Astrocyte (in vitro differentiated cells and primary cell): ENCODE results near the gene FGF22. TPM values are rescaled to one million over a fixed set of nuclear protein-coding genes. Genes with fewer than 3 reads are reported as not detected.

Experiments used
- DNase-seq: peaks from one replicate; pipeline ENCODE4 v3.0.0-alpha.2; 2010; ENCODE audit warnings: low read depth
- FAIRE-seq: peaks from 2 replicates; lab custom pipeline; 2011; peaks lifted over from hg19 to GRCh38; lab: Jason Lieb, UNC
- H2AFZ ChIP-seq: 2 replicates; pipeline ENCODE4 v1.6.0; 2012; ENCODE audit warnings: low read depth, low read length, inconsistent platforms
- H3K27ac ChIP-seq: 2 replicates; pipeline ENCODE4 v1.5.1; 2011; ENCODE audit warnings: low read depth, low read length, inconsistent platforms
- H3K27me3 ChIP-seq: 2 replicates; pipeline ENCODE4 v1.6.0; 2011; ENCODE audit warnings: low read length, inconsistent platforms; ENCODE audit not compliant: insufficient read depth
- H3K36me3 ChIP-seq: 2 replicates; pipeline ENCODE4 v1.5.1; 2011; ENCODE audit warnings: low read length, inconsistent platforms; ENCODE audit not compliant: insufficient read depth
- H3K4me1 ChIP-seq: 2 replicates; pipeline ENCODE4 v1.5.1; 2011; ENCODE audit warnings: low read length, inconsistent platforms; ENCODE audit not compliant: insufficient read depth
- H3K4me2 ChIP-seq: 2 replicates; pipeline ENCODE4 v1.6.0; 2012; ENCODE audit warnings: low read length, inconsistent platforms
- H3K4me3 ChIP-seq: 2 replicates; pipeline ENCODE4 v1.5.1; 2011; ENCODE audit warnings: low read depth, mild to moderate bottlenecking, low read length, inconsistent platforms; ENCODE audit not compliant: insufficient read depth
- H3K79me2 ChIP-seq: 2 replicates; pipeline ENCODE4 v1.6.0; 2012; ENCODE audit warnings: mild to moderate bottlenecking, low read length, inconsistent platforms; ENCODE audit not compliant: insufficient read depth
- H3K9ac ChIP-seq: 2 replicates; pipeline ENCODE4 v1.6.0; 2012; ENCODE audit warnings: mild to moderate bottlenecking, low read length, inconsistent platforms
- H3K9me3 ChIP-seq: 2 replicates; pipeline ENCODE4 v1.5.1; 2012; ENCODE audit warnings: low read depth, mild to moderate bottlenecking, low read length, inconsistent platforms; ENCODE audit not compliant: insufficient read depth
- H4K20me1 ChIP-seq: 2 replicates; pipeline ENCODE4 v1.6.0; 2012; ENCODE audit warnings: low read length, inconsistent platforms; ENCODE audit not compliant: insufficient read depth
- H3K27ac Mint-ChIP-seq: one replicate; pipeline ENCODE4 v1.8.0; 2021; ENCODE audit warnings: mild to moderate bottlenecking, mixed read lengths; ENCODE audit not compliant: unreplicated experiment
- H3K27me3 Mint-ChIP-seq: one replicate; pipeline ENCODE4 v1.8.0; 2021; ENCODE audit warnings: low read depth, mixed read lengths; ENCODE audit not compliant: unreplicated experiment
- H3K36me3 Mint-ChIP-seq: one replicate; pipeline ENCODE4 v1.8.0; 2021; ENCODE audit warnings: low read depth, mixed read lengths; ENCODE audit not compliant: unreplicated experiment
- H3K4me1 Mint-ChIP-seq: one replicate; pipeline ENCODE4 v1.8.0; 2021; ENCODE audit warnings: low read depth, mixed read lengths; ENCODE audit not compliant: unreplicated experiment
- H3K4me3 Mint-ChIP-seq: one replicate; pipeline ENCODE4 v1.8.0; 2021; ENCODE audit warnings: mild to moderate bottlenecking, moderate library complexity, mixed read lengths; ENCODE audit not compliant: unreplicated experiment
- H3K9me3 Mint-ChIP-seq: one replicate; pipeline ENCODE4 v1.8.0; 2021; ENCODE audit warnings: mild to moderate bottlenecking, mixed read lengths; ENCODE audit not compliant: unreplicated experiment
- EZH2 ChIP-seq: IDR thresholded peaks from 2 replicates; pipeline ENCODE4 v1.6.1; 2012; ENCODE audit warnings: mild to moderate bottlenecking, low read length, inconsistent platforms; ENCODE audit not compliant: insufficient read depth
- total RNA-seq: library from RNA; stranded (reverse); gene quantifications from 2 replicates; pipeline ENCODE4 v1.2.1, GENCODE V29; 2021
- TF ChIP-seq, protein P1 (sequence below): IDR thresholded peaks from 2 replicates; pipeline ENCODE4 v1.5.1; 2011; ENCODE audit warnings: low read depth, mild to moderate bottlenecking, inconsistent platforms, low read length, moderate library complexity; ENCODE audit not compliant: insufficient read depth

The FGF22 gene
- total RNA-seq, 1 donor from 2014 or later, result 0.25 TPM

DNA sequence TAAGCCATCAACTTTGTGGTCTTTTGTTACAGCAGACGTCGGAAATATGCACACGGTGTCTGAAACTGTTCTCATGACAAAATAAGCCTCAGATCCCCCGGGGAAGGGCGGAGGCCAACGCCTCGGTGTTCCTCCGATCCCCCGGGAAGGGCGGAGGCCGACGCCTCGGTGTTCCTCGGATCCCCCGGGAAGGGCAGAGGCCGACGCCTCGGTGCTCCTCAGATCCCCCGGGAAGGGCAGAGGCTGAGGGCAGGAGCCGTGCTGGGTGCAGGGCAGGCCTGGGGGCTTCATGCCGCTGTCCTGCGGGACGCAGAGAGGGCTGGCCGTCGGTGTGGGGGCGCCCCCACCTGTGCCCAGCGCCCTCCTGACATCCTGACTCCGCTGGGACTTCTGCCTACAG lies 4.7 kb downstream of the FGF22 start:
- H3K27ac ChIP-seq, result no peak overlapping the region
- H3K36me3 ChIP-seq, result no peaks in the 10 kb centered on the region
- H3K9me3 ChIP-seq, result no peaks in the 10 kb centered on the region
- Mint-ChIP-seq H3K36me3 (peaks cover 2% of the 10 kb centered on the region), H3K27ac (no peak overlapping the region), H3K4me3 (no peak overlapping the region), H3K27me3 (peaks cover under 1% of the 10 kb centered on the region), H3K9me3 (no peaks in the 10 kb centered on the region), H3K4me1 (peaks cover under 1% of the 10 kb centered on the region)
- H2AFZ ChIP-seq, result no peak overlapping the region
- no peaks in the 10 kb centered on the region for H3K27me3 ChIP-seq
- FAIRE-seq (no peak), DNase-seq (no peak)
- no peaks in the 10 kb centered on the region for H3K79me2 ChIP-seq
- no peak for TF ChIP-seq EZH2
- TF ChIP-seq, protein P1, sequence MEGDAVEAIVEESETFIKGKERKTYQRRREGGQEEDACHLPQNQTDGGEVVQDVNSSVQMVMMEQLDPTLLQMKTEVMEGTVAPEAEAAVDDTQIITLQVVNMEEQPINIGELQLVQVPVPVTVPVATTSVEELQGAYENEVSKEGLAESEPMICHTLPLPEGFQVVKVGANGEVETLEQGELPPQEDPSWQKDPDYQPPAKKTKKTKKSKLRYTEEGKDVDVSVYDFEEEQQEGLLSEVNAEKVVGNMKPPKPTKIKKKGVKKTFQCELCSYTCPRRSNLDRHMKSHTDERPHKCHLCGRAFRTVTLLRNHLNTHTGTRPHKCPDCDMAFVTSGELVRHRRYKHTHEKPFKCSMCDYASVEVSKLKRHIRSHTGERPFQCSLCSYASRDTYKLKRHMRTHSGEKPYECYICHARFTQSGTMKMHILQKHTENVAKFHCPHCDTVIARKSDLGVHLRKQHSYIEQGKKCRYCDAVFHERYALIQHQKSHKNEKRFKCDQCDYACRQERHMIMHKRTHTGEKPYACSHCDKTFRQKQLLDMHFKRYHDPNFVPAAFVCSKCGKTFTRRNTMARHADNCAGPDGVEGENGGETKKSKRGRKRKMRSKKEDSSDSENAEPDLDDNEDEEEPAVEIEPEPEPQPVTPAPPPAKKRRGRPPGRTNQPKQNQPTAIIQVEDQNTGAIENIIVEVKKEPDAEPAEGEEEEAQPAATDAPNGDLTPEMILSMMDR, result no peak
- H3K4me1 ChIP-seq, result peaks cover 1% of the 10 kb centered on the region
- H3K4me3 ChIP-seq, result no peak overlapping the region
- no peak overlapping the region for H3K4me2 ChIP-seq
- no peak overlapping the region for H3K9ac ChIP-seq
- peaks cover 3% of the 10 kb centered on the region for H4K20me1 ChIP-seq

DNA sequence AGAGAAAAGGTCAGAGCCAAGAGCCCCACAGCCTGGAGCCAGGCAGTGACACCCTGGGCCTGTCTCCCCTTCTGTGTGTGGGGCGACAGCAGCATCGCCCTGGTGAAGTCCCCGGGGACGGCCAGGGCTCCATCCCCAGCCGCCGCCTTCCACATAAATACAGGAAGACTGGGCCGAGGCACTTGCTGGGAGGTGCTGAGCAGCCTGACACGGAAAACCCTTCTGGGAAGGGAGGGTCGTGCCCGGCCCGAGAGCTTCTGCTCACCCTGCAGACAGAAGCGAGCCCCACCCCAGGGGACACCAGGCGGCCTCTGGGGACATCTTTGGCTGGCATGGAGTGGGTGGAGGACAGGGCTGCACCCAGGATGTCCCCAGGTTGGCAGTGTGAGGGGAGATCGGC lies 5.1 kb downstream of the FGF22 start:
- H3K9ac ChIP-seq, result no peak overlapping the region
- H3K36me3 Mint-ChIP-seq, result peaks cover 2% of the 10 kb centered on the region
- no peaks in the 10 kb centered on the region for H3K27me3 Mint-ChIP-seq

More for the DNA sequence above, 5.1 kb downstream of the FGF22 start:
- Histone ChIP-seq H2AFZ (no peak overlapping the region), H4K20me1 (peaks cover 3% of the 10 kb centered on the region), H3K4me2 (no peak overlapping the region), H3K27me3 (no peaks in the 10 kb centered on the region), H3K27ac (no peak overlapping the region), H3K4me3 (no peak overlapping the region), H3K79me2 (no peaks in the 10 kb centered on the region), H3K36me3 (no peaks in the 10 kb centered on the region), H3K9me3 (no peaks in the 10 kb centered on the region), H3K4me1 (no peaks in the 10 kb centered on the region)
- Mint-ChIP-seq H3K4me3 (no peak overlapping the region), H3K9me3 (no peaks in the 10 kb centered on the region), H3K27ac (no peak overlapping the region), H3K4me1 (no peaks in the 10 kb centered on the region)
- no peak for FAIRE-seq
- no peak for TF ChIP-seq EZH2
- TF ChIP-seq, protein P1, result no peak
- no peak for DNase-seq
